ENCODE data around the gene NUMBL.
"Not testable (repeated sequence)": the region's sequence is repeated elsewhere in the genome, so short reads cannot be mapped to it uniquely, and the experiment has no call there.

NUMBL gene

GRCh38 chr19:40661616-40662015 lies 28.8 kb downstream of the NUMBL start:
- no peak for DNase-seq

DNA sequence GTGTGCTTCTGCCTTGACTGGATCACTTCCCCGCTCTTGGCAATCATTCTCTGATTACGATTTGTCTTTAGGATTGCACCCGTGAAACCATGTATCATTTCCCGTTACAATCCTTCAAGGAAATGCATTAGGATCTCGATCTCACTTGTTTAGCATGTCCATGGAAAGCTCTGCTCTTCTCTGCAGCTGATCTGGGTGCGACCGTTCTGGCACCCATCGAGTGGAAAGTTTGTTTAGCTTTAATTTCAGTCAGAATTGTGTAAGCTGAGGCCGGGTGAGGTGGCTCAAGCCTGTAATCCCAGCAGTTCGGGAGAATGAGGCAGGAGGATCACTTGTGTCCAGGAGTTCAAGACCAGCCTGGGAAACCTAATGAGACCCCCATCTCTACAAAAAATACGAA lies 30.9 kb downstream of the NUMBL start:
- no peak for DNase-seq

- no peak for DNase-seq
Measured at GRCh38 chr19:40659116-40659515, 31.3 kb downstream of the NUMBL start.

- no peak for DNase-seq
Measured at GRCh38 chr19:40658031-40658430, 32.4 kb downstream of the NUMBL start.

DNA sequence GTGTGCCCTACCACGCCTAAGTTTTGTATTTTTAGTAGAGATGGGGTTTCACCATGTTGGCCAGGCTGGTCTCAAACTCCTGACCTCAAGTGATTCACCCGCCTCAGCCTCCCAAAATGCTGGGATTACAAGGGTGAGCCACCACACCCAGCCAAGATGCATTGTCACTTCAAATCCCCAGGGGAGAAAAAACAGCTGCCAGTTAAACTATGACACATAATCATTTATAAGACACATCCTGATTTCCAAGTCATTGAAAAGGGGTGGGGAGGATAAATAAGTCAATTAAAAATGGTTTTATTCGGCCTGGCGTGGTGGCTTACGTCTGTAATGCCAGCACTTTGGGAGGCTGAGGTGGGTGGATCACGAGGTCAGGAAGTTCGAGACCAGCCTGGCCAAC lies 34.8 kb downstream of the NUMBL start:
- not testable (repeated sequence) for DNase-seq

DNA sequence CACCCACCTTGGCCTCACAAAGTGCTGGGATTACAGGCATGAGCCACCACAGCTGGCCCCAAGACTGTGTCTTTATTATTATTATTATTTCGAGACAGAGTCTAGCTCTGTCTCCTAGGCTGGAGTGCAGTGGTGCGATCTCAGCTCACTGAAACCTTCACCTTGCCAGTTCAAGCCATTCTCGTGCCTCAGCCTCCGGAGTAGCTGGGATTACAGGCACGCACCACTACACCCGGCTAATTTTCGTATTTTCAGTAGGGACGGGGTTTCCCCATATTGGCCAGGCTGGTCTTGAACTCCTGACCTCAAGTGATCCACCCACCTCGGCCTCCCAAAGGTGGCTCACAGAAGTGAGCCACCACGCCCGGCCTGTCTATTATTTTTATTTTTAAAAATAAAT lies 38.1 kb downstream of the NUMBL start:
- DNase-seq: not testable (repeated sequence)

DNA sequence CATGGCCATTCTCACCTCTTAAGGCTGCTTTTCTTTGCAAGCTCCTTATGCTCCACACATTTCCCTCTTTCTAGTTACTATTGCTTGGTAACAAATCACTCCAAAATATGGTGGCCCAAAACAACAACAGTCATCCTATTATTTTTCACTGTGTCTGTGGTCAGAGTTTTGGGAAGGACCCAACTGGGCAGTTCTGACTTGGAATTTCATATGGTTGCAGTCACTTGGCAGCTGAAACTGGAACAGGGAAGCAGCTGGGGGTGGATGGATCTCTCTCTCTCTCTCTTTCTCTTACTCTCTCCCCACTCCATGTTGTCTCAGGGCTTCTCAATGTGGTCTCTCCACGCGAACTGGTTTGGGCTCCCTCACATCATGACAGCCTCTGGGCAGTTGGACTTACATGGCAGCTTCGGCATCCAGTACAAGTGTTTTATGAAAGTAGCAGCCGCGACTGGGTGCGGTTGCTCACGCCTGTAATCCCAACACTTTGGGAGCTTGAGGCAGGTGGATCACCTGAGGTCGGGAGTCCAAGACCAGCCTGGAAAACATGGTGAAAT lies 39.6 kb downstream of the NUMBL start:
- DNase-seq: no peak

- DNase-seq: not testable (repeated sequence)
Measured at GRCh38 chr19:40649903-40650675, 40.4 kb downstream of the NUMBL start.

DNA sequence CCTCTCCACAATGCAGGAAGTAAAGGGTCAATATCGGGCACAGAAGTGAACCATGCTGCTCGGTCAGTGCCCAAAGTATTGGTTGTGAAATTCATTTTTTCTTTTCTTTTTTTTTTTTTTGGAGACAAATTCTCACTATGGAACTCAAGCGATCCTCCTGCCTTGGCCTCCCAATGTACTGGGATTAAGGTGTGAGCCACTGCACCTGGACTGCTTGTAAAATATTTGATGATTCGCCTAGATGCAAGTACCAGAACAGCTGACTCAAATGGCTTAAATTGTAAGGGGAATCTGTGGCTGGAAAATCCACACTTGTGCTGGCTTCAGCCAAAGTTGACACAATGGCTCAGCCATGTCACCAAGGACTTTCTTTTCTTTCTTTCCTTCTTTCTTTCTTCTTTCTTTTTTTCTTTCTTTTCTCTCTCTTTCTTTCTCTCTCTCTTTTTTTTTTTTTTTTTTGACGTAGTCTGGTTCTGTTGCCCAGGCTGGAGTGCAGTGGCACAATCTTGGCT lies 43.7 kb downstream of the NUMBL start:
- no peak for DNase-seq

GRCh38 chr19:40642757-40643305 lies 47.6 kb downstream of the NUMBL start:
- DNase-seq: no peak

GRCh38 chr19:40642051-40642706 lies 48.3 kb downstream of the NUMBL start:
- DNase-seq: no peak

- no peak for DNase-seq
Measured at GRCh38 chr19:40641281-40641680, 49.2 kb downstream of the NUMBL start.

DNA sequence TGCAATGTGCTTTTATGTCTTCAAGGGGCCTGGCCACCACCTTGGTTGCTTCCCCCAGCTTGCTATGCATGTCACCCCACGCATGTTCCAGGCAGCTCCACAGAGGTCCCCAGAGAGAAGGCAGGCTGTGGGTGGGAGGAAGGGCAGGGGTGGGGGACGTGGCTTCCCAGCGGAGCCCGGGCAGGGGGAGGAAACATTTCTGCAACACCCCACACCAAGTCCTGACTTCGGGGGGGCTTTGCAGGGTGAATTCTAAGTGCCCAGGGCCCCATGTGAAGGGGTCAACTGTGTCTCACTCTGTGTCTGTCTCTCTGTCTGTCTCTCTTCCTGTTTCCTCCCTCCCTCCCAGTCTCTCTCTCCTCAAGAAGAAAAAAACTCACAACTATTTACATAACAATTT lies 49.7 kb downstream of the NUMBL start:
- DNase-seq: no peak

DNA sequence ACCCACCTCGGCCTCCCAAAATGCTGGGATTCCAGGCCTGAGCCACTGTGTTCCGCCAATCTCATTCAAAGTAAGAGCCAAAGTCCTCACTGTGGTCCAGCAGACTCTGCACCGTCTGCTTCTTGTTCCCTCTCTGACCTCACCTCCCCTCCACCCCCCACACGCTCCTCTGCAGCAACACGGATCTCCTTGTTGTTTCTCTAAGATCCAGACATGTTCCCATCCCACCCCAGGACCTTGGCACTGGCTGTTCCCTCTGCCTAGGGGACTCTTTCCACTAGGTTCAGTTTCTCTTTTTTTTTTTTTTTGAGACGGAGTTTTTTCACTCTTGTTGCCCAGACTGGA lies 50.8 kb downstream of the NUMBL start:
- DNase-seq: no peak

DNA sequence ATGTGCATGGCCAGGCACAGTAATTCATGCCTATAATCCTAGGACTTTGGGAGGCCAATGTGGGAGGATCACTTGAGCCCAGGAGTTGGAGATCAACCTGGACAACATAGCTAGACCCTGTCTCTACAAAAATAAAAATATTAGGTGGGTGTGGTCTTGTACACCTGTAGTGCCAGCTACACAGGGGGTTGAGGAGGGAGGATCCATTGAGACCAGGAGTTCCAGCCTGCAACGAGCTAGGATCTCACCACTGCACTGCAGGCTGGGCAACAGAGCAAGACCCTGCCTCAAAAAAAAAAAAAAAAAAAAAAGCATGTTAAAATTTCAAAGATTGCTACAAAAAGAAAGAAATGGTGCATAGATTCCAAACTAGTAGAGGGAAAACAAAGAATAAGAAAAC lies 52.1 kb downstream of the NUMBL start:
- DNase-seq: no peak

DNA sequence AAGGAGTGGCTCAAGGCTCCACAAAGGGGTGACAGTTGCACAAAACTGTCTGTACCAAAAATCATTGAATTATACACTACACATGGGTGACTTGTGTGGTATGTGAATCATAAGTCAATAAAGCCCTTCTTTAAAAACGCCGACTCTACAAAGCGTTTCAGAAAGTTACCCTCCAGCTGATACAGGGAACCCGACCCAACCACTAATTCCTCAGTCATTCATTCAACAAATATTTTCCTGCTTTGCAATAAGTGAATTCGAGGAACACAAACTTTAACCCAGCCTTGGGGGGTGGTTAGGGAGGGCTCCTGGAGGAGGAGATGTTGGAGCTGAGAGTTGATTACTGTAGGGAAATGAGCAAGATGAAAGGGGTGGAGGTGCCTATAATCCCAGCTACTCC lies 57.2 kb downstream of the NUMBL start:
- DNase-seq: no peak

- DNase-seq: no peak
Measured at GRCh38 chr19:40632311-40633036, 58.0 kb downstream of the NUMBL start.

GRCh38 chr19:40630571-40631160 lies 59.8 kb downstream of the NUMBL start:
- no peak for DNase-seq

DNA sequence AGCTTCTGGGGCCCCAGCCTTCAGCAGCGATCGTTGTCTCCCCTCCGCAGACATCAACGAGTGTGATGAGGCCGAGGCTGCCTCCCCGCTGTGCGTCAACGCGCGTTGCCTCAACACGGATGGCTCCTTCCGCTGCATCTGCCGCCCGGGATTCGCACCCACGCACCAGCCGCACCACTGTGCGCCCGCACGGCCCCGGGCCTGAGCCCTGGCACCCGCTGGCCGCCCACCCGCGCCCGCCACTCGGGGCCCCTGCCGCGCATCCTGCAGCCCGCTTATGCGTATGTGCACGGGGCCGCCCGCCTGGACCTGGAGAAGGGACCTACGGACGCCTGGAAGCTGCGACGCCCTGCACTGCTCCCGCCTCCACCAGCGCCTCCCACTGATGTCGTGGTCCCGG lies 61.1 kb downstream of the NUMBL start:
- DNase-seq: no peak

DNA sequence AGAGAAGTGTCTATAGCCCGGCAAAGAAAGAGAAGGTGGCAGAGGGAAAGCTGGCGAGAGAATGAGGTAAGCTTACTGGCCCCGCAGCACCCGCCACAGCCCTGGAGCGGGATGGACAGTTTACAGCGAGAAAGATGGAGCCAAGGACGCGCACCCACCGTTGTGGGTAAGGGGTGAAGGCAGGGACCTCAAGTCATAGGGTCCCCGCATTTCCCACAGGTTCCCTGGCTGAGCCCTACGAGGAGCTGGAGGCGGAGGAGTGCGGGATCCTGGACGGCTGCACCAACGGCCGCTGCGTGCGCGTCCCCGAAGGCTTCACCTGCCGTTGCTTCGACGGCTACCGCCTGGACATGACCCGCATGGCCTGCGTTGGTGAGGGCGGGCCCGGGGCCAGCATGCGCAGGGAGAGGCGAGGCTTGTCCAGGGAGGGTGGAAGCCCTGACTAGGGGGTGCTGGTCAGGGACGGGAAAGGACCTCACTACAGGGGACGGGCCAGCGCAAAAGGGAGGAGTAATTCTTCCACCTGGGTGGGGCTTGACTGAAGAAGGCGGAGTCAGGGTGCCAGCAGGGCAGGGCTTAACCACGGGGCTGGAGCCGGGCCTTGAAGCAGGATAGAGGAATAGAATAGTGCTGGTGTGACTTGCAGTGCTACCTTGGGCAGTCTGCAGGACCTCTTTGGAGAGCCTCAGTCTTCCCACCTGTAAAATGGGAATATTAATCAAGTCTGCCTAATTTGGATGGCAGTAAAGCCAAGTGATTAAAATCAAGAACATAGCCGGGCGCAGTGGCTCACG lies 62.8 kb downstream of the NUMBL start:
- DNase-seq: no peak

DNA sequence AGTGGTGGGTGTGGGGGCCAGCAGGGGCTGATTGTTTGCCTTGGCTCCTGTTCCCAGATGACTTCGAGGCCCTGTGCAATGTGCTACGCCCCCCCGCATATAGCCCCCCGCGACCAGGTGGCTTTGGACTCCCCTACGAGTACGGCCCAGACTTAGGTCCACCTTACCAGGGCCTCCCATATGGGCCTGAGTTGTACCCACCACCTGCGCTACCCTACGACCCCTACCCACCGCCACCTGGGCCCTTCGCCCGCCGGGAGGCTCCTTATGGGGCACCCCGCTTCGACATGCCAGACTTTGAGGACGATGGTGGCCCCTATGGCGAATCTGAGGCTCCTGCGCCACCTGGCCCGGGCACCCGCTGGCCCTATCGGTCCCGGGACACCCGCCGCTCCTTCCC lies 63.5 kb downstream of the NUMBL start:
- DNase-seq: no peak
